Stimulated activated naive CD8-positive, alpha-beta T cell treated with anti-CD3 and anti-CD28 coated beads, Interleukin-15, amount 100 ng/mL, for 72 hours (primary cell): ENCODE data around the gene AK4.
A peak's percentile ranks its signal among the peaks of the same experiment; 100 is the strongest.
"Not testable (repeated sequence)": the region's sequence is repeated elsewhere in the genome, so short reads cannot be mapped to it uniquely, and the experiment has no call there.

Source experiments
- ATAC-seq: fragments of 150-1000 bp; cut with Tn5 transposase; 2 replicates; pipeline ENCODE4 v1.10.0; 2021; ENCODE audit warnings: mild to moderate bottlenecking, moderate library complexity
- DNase-seq, 2 donors: peaks; one replicate each; pipeline ENCODE4 v3.0.0; 2021 to 2022
- H3K27ac Mint-ChIP-seq, 2 donors: one replicate each; pipeline ENCODE4 v1.8.0; 2022; ENCODE audit warnings: mild to moderate bottlenecking in 2 of 2, mixed read lengths in 2 of 2, moderate library complexity in 2 of 2
- H3K27me3 Mint-ChIP-seq: one replicate; pipeline ENCODE4 v1.8.0; 2022; ENCODE audit warnings: mixed read lengths
- H3K4me1 Mint-ChIP-seq: one replicate; pipeline ENCODE4 v1.8.0; 2022; ENCODE audit warnings: mild to moderate bottlenecking, mixed read lengths
- H3K4me3 Mint-ChIP-seq, 2 donors: one replicate each; pipeline ENCODE4 v1.8.0; 2022; ENCODE audit warnings: mild to moderate bottlenecking in 2 of 2, mixed read lengths in 2 of 2, moderate library complexity in 1 of 2
- H3K9me3 Mint-ChIP-seq, 2 donors: one replicate each; pipeline ENCODE4 v1.8.0; 2022; ENCODE audit warnings: mixed read lengths in 2 of 2

AK4 gene

GRCh38 chr1:65148178-65148547 lies at the start of gene AK4:
AK4 (plus strand) TSS chr1:65148203; CDS start chr1:65148408, 205 bp downstream.
- H3K27ac Mint-ChIP-seq, result peak within 1 kb of the TSS; percentile 48 to 57
- H3K27me3 Mint-ChIP-seq, result peaks cover 42% of the 10 kb centered on the region
- H3K4me3 Mint-ChIP-seq, result peak within 1 kb of the TSS; percentile 85 to 92
- peaks cover 31% of the 10 kb centered on the region for H3K4me1 Mint-ChIP-seq
- not testable (repeated sequence) for DNase-seq, H3K9me3 Mint-ChIP-seq
- peak; percentile 71 for ATAC-seq

- DNase-seq (no peak), ATAC-seq (no peak)
- Mint-ChIP-seq H3K27me3 (peaks cover 7% of the 10 kb centered on the region), H3K4me3 (no peak overlapping the region), H3K9me3 (peaks cover 9 to 15% of the 10 kb centered on the region in 2 donors), H3K4me1 (no peaks in the 10 kb centered on the region), H3K27ac (no peak overlapping the region)
Measured at GRCh38 chr1:65103807-65104206, 44.2 kb upstream of the AK4 start.

GRCh38 chr1:65104854-65105534 lies 43.0 kb upstream of the AK4 start:
- Mint-ChIP-seq H3K27me3 (peaks cover 7% of the 10 kb centered on the region), H3K27ac (no peak overlapping the region), H3K4me3 (no peak overlapping the region), H3K9me3 (peaks cover 4 to 8% of the 10 kb centered on the region in 2 donors), H3K4me1 (no peaks in the 10 kb centered on the region)
- DNase-seq, result no peak
- ATAC-seq, result no peak

- ATAC-seq, result no peak
- no peak overlapping the region for H3K27ac Mint-ChIP-seq
- H3K4me3 Mint-ChIP-seq, result no peak overlapping the region
- H3K27me3 Mint-ChIP-seq, result peaks cover 7% of the 10 kb centered on the region
- no peaks in the 10 kb centered on the region for H3K4me1 Mint-ChIP-seq
- DNase-seq, result no peak
- H3K9me3 Mint-ChIP-seq, result peaks cover 4 to 8% of the 10 kb centered on the region in 2 donors
Measured at GRCh38 chr1:65105596-65105995, 42.4 kb upstream of the AK4 start.

GRCh38 chr1:65108025-65108642 lies 39.9 kb upstream of the AK4 start:
- peaks cover 14% of the 10 kb centered on the region for H3K27me3 Mint-ChIP-seq
- H3K4me1 Mint-ChIP-seq, result no peaks in the 10 kb centered on the region
- peaks cover 5 to 9% of the 10 kb centered on the region in 2 donors for H3K9me3 Mint-ChIP-seq

GRCh38 chr1:65109487-65109886 lies 38.5 kb upstream of the AK4 start:
- no peaks in the 10 kb centered on the region for H3K4me1 Mint-ChIP-seq
- peaks cover 14% of the 10 kb centered on the region for H3K27me3 Mint-ChIP-seq
- ATAC-seq (no peak), DNase-seq (no peak)
- no peak overlapping the region for H3K4me3 Mint-ChIP-seq
- no peak overlapping the region for H3K27ac Mint-ChIP-seq
- peaks cover 5 to 7% of the 10 kb centered on the region in 2 donors for H3K9me3 Mint-ChIP-seq

More at GRCh38 chr1:65108025-65108642, 39.9 kb upstream of the AK4 start:
- no peak overlapping the region for H3K4me3 Mint-ChIP-seq
- DNase-seq (no peak), ATAC-seq (no peak)
- no peak overlapping the region for H3K27ac Mint-ChIP-seq

- ATAC-seq (no peak), DNase-seq (no peak)
- no peaks in the 10 kb centered on the region for H3K4me1 Mint-ChIP-seq
- H3K27ac Mint-ChIP-seq, result no peak overlapping the region
- peaks cover 5 to 7% of the 10 kb centered on the region in 2 donors for H3K9me3 Mint-ChIP-seq
- peaks cover 7% of the 10 kb centered on the region for H3K27me3 Mint-ChIP-seq
- H3K4me3 Mint-ChIP-seq, result no peak overlapping the region
Measured at GRCh38 chr1:65112811-65113210, 35.2 kb upstream of the AK4 start.

- DNase-seq (no peak), ATAC-seq (no peak)
- peaks cover 5 to 7% of the 10 kb centered on the region in 2 donors for H3K9me3 Mint-ChIP-seq
- peaks cover 7% of the 10 kb centered on the region for H3K27me3 Mint-ChIP-seq
- no peaks in the 10 kb centered on the region for H3K4me1 Mint-ChIP-seq
- no peak overlapping the region for H3K4me3 Mint-ChIP-seq
- no peak overlapping the region for H3K27ac Mint-ChIP-seq
Measured at GRCh38 chr1:65113298-65113697, 34.7 kb upstream of the AK4 start.

GRCh38 chr1:65114322-65114721 lies 33.7 kb upstream of the AK4 start:
- no peaks in the 10 kb centered on the region for H3K4me1 Mint-ChIP-seq
- H3K4me3 Mint-ChIP-seq, result no peak overlapping the region
- DNase-seq (no peak), ATAC-seq (no peak)
- H3K27ac Mint-ChIP-seq, result no peak overlapping the region
- H3K27me3 Mint-ChIP-seq, result peaks cover 7% of the 10 kb centered on the region
- peaks cover 5 to 7% of the 10 kb centered on the region in 2 donors for H3K9me3 Mint-ChIP-seq

GRCh38 chr1:65119951-65120350 lies 28.1 kb upstream of the AK4 start:
- no peak for DNase-seq

GRCh38 chr1:65129104-65129503 lies 18.9 kb upstream of the AK4 start:
- not testable (repeated sequence) for H3K27ac Mint-ChIP-seq, H3K4me1 Mint-ChIP-seq, ATAC-seq, DNase-seq, H3K4me3 Mint-ChIP-seq, H3K9me3 Mint-ChIP-seq
- peaks cover 17% of the 10 kb centered on the region for H3K27me3 Mint-ChIP-seq

More at GRCh38 chr1:65119951-65120350, 28.1 kb upstream of the AK4 start:
- no peak overlapping the region for H3K4me3 Mint-ChIP-seq
- H3K9me3 Mint-ChIP-seq, result no peaks in the 10 kb centered on the region
- ATAC-seq, result no peak
- no peak overlapping the region for H3K27ac Mint-ChIP-seq
- peaks cover 18% of the 10 kb centered on the region for H3K27me3 Mint-ChIP-seq
- no peaks in the 10 kb centered on the region for H3K4me1 Mint-ChIP-seq

- Mint-ChIP-seq H3K4me1 (no peaks in the 10 kb centered on the region), H3K4me3 (no peak overlapping the region), H3K9me3 (no peaks in the 10 kb centered on the region), H3K27ac (no peak overlapping the region), H3K27me3 (peaks cover 15% of the 10 kb centered on the region)
- DNase-seq, result no peak
- no peak for ATAC-seq
Measured at GRCh38 chr1:65138524-65138923, 9.5 kb upstream of the AK4 start.

GRCh38 chr1:65139793-65140192 lies 8.2 kb upstream of the AK4 start:
- not testable (repeated sequence) for H3K9me3 Mint-ChIP-seq

GRCh38 chr1:65141394-65141793 lies 6.6 kb upstream of the AK4 start:
- Mint-ChIP-seq H3K4me1 (peaks cover 4% of the 10 kb centered on the region), H3K9me3 (no peaks in the 10 kb centered on the region), H3K27me3 (peaks cover 43% of the 10 kb centered on the region), H3K27ac (no peak overlapping the region), H3K4me3 (no peak overlapping the region)
- ATAC-seq (no peak), DNase-seq (no peak)

More at GRCh38 chr1:65139793-65140192, 8.2 kb upstream of the AK4 start:
- not testable (repeated sequence) for DNase-seq, H3K4me1 Mint-ChIP-seq, H3K27ac Mint-ChIP-seq, H3K4me3 Mint-ChIP-seq, ATAC-seq
- peaks cover 27% of the 10 kb centered on the region for H3K27me3 Mint-ChIP-seq

GRCh38 chr1:65141918-65142317 lies 6.1 kb upstream of the AK4 start:
- DNase-seq (no peak), ATAC-seq (no peak)
- no peak overlapping the region for H3K4me3 Mint-ChIP-seq
- H3K9me3 Mint-ChIP-seq, result no peaks in the 10 kb centered on the region
- peaks cover 48% of the 10 kb centered on the region for H3K27me3 Mint-ChIP-seq
- H3K27ac Mint-ChIP-seq, result no peak overlapping the region
- peaks cover 9% of the 10 kb centered on the region for H3K4me1 Mint-ChIP-seq

GRCh38 chr1:65143112-65143658 lies 4.8 kb upstream of the AK4 start:
- not testable (repeated sequence) for H3K9me3 Mint-ChIP-seq, ATAC-seq, DNase-seq, H3K27ac Mint-ChIP-seq, H3K4me1 Mint-ChIP-seq, H3K4me3 Mint-ChIP-seq
- peaks cover 49% of the 10 kb centered on the region for H3K27me3 Mint-ChIP-seq
